ENCODE data around the gene P2RX7.
"Not testable (repeated sequence)": the region's sequence is repeated elsewhere in the genome, so short reads cannot be mapped to it uniquely, and the experiment has no call there.

P2RX7 gene

DNA sequence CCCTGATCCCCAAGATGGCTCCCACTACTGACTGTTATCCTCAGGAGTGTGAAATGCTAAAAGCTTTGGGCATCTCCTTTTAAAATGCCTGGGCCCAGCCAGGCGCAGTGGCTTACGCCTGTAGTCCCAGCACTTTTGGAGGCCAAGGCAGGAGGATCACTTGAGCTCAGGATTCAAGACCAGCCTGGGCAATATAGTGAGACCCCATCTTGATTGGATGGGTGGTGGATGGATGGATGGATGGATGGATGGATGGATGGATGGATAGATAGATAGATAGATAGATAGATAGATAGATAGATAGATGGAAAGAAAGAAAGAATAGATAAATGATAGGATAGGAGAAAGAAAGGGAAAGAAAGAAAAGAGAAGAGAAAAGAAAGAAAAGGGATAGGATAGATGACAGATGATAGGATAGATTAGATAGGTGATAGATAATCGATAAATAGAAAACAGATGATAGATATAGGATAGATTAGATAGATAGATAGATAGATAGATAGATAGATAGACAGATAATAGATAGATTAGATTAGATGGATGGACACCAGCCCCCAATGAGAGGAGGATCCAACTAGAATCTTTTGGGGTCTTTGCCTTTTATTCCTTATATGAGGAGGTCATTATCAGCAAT, 86.8 kb downstream of the P2RX7 start:
- H3K4me3 ChIP-seq (ENCODE audit: low read depth, low read length): no peak overlapping the region
- no peak for DNase-seq (ENCODE audit: low read depth)
- TF ChIP-seq, protein P1, sequence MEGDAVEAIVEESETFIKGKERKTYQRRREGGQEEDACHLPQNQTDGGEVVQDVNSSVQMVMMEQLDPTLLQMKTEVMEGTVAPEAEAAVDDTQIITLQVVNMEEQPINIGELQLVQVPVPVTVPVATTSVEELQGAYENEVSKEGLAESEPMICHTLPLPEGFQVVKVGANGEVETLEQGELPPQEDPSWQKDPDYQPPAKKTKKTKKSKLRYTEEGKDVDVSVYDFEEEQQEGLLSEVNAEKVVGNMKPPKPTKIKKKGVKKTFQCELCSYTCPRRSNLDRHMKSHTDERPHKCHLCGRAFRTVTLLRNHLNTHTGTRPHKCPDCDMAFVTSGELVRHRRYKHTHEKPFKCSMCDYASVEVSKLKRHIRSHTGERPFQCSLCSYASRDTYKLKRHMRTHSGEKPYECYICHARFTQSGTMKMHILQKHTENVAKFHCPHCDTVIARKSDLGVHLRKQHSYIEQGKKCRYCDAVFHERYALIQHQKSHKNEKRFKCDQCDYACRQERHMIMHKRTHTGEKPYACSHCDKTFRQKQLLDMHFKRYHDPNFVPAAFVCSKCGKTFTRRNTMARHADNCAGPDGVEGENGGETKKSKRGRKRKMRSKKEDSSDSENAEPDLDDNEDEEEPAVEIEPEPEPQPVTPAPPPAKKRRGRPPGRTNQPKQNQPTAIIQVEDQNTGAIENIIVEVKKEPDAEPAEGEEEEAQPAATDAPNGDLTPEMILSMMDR (IDR thresholded peaks at IDR 0.05; ENCODE audit: insufficient read depth, low read depth, low read length, missing control alignments): no peak

DNA sequence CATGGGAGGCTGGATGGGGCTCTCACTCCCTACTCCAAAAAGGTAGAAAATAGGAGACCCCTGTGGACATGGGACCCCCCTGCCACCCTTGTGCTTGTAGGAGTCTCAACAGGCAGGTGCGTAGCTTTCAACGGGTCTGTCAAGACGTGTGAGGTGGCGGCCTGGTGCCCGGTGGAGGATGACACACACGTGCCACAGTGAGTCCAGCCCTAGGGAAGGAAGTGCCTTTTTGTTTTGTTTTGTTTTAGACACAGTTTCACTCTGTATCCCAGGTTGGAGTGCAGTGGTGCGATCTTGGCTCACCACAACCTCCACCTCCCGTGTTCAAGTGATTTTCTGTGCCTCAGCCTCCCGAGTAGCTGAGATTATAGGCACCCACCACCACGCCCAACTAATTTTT, 90.2 kb downstream of the P2RX7 start:
- TF ChIP-seq, protein P1 (IDR thresholded peaks at IDR 0.05; ENCODE audit: insufficient read depth, low read depth, low read length, missing control alignments): no peak
- no peak overlapping the region for H3K4me3 ChIP-seq (ENCODE audit: low read depth, low read length)
- DNase-seq (ENCODE audit: low read depth): no peak

DNA sequence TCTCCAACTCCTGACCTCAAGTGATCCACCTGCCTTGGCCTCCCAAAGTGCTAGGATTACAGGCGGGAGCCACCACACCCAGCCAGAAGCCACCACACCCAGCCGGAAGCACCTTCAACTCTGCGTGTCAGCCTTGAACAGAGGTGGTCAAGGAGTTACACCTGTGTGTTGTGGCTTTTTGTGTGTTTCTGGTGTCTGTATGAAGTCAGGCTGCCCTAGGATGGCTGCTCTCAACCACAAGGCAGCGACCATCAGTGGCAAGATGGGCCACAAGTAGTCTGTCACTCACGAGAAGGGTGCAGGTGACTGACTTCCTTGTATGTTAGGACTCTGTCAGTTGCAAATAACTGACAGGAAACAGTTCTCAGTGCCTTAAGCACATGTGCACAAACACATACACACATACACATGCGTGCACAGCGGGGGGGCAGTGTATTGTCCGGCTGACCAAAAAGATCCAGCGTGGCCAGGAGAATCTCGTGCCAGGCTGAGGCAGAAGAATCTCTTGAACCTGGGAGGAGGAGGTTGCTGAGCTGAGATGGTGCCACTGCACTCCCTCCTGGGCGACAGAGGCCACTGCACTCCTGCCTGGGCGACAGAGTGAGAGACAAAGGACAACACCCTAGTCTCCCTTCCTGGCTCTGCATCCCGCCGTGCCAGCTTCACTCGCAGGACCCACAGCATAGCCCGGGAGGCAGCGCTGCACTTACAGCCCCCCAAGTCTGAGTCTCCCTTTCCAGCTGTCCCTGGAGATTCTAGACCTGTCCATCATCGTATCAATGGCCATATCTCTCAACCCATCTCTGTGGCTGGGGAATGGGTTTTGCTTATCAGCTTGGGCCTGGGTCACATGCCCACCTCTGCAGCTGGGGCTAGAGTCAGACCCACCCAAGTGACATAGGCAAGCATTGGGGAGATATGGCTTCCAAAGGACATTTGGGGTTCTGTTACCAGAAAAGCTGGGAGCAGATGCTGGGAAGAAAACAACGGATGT, 90.9 kb downstream of the P2RX7 start:
- H3K4me3 ChIP-seq (ENCODE audit: low read depth, low read length): no peak overlapping the region
- TF ChIP-seq, protein P1 (IDR thresholded peaks at IDR 0.05; ENCODE audit: insufficient read depth, low read depth, low read length, missing control alignments): peak; percentile 42
- DNase-seq (ENCODE audit: low read depth): peak; percentile 71

DNA sequence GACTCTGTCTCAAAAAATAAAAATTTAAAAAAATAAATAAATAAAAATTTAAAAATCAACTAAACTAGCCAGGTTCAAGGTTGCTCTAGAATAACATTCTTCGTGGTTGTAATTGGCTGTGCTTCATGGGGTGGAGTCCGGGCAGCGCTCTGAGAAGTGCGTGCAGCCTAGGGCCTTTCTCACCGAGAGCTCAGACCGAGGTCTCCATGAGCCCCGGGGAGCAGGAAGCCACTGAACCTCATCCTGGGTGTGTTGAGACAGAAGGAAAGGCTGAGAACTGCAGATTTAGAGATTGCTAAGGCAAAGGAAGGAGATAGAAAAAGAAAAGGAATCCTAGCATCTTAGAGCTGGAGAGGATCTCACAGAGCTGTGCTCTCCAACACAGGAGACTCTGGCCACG, 91.9 kb downstream of the P2RX7 start:
- no peak overlapping the region for H3K4me3 ChIP-seq (ENCODE audit: low read depth, low read length)
- DNase-seq (ENCODE audit: low read depth): no peak
- TF ChIP-seq, protein P1 (IDR thresholded peaks at IDR 0.05; ENCODE audit: insufficient read depth, low read depth, low read length, missing control alignments): no peak

DNA sequence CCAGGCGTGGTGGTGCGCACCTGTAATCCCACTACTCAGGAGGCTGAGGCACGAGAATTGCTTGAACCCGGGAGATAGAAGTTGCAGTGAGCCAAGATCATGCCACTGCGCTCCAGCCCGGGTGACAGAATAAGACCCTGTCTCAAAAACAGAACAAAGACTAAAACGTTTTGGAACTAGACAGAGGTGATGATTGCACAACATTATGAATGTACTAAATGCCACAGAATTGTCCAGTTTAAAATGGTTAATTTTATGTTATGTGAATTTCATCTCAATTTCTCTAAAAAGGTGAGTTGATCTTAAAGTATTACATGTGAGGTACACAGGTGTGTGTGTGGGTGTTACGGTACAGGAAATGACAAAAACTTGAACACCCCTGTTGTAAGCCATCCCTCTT, 93.7 kb downstream of the P2RX7 start:
- no peak for DNase-seq (ENCODE audit: low read depth)
- TF ChIP-seq, protein P1 (IDR thresholded peaks at IDR 0.05; ENCODE audit: insufficient read depth, low read depth, low read length, missing control alignments): no peak
- H3K4me3 ChIP-seq (ENCODE audit: low read depth, low read length): no peak overlapping the region

DNA sequence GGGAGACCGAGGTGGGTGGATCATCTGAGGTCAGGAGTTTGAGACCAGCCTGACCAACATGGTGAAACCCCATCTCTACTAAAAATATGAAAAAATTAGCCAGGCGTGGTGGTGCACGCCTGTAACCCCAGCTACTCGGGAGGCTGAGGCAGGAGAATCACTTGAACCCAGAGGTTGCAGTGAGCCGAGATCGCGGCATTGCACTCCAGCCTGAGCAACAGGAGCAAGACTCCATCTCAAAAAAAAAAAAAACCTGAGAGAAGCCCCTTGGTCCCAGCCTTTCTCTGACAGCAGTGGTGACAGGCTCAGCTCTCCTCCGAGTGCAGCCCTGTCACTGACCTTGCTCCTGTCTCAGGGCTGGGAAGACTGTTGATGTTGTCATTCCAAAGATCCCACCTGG, 94.2 kb downstream of the P2RX7 start:
- peak overlapping the region; percentile 8 for H3K4me3 ChIP-seq (ENCODE audit: low read depth, low read length)

DNA sequence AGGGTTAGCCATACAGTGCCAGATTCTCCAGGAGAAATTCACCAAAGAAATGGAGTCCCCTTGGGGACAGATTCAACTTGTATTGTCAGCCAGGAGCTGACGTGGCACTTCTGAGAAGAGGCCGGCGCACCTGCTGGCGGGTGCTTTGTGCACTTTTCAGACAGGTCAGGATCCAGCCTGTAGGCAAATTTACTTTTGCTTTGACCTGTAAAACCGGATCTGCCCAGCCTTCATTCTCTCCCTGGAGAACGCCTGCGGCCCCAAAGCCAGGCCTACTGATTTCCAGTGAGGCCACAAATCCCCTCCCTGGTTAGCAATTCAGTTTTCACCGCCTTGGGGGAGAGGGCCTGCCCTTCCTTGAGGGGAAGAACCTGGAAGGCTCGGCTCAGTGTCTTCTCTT, 94.6 kb downstream of the P2RX7 start:
- peak overlapping the region; percentile 19 for H3K4me3 ChIP-seq (ENCODE audit: low read depth, low read length)
- peak; percentile 94 for DNase-seq (ENCODE audit: low read depth)
- TF ChIP-seq, protein P1 (IDR thresholded peaks at IDR 0.05; ENCODE audit: insufficient read depth, low read depth, low read length, missing control alignments): peak; percentile 17

More for the DNA sequence above, 94.2 kb downstream of the P2RX7 start:
- DNase-seq (ENCODE audit: low read depth): not testable (repeated sequence)
